ENCODE results near the gene C2orf76.

Gene C2orf76

DNA sequence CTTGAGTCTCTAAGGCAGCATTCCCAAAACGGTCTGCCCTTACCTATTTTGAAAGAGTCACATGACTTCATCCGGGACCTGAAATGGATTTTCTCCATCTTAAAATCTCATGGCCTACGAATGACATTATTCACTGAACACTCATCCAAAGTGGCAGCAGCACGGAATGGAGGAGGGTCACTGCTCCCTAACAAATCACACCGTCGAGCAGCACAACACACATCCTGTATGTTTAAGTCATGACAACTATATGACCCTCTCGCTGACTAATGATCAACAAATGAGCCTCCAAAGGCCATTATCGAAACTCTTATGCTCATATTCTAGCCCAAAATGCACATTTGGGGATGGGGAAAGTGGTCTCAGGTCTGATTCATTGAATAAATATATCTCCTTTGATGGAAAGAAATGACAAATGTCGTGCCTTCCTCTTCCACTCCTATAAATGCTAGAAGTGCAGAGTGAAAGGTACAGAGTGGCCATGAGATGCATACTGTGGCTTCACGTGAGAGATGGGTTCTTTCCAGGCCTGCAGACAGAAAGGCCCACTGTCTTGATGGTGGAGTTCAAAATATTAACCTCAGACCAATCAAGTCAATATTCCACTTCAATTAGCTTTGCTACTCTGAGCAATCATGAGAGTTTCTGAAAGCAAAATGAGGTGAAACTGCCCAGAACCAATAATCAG is 70.8 kb downstream of the C2orf76 start:
- DNase-seq (ENCODE audit: low read depth in 1 of 2, low spot score in 1 of 2), result no peak
- no peak overlapping the region for H3K27ac ChIP-seq (replicated peaks)
- TF ChIP-seq, protein P1, sequence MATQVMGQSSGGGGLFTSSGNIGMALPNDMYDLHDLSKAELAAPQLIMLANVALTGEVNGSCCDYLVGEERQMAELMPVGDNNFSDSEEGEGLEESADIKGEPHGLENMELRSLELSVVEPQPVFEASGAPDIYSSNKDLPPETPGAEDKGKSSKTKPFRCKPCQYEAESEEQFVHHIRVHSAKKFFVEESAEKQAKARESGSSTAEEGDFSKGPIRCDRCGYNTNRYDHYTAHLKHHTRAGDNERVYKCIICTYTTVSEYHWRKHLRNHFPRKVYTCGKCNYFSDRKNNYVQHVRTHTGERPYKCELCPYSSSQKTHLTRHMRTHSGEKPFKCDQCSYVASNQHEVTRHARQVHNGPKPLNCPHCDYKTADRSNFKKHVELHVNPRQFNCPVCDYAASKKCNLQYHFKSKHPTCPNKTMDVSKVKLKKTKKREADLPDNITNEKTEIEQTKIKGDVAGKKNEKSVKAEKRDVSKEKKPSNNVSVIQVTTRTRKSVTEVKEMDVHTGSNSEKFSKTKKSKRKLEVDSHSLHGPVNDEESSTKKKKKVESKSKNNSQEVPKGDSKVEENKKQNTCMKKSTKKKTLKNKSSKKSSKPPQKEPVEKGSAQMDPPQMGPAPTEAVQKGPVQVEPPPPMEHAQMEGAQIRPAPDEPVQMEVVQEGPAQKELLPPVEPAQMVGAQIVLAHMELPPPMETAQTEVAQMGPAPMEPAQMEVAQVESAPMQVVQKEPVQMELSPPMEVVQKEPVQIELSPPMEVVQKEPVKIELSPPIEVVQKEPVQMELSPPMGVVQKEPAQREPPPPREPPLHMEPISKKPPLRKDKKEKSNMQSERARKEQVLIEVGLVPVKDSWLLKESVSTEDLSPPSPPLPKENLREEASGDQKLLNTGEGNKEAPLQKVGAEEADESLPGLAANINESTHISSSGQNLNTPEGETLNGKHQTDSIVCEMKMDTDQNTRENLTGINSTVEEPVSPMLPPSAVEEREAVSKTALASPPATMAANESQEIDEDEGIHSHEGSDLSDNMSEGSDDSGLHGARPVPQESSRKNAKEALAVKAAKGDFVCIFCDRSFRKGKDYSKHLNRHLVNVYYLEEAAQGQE (IDR thresholded peaks at IDR 0.05; ENCODE audit: insufficient replicate concordance, low read depth), result no peak
- no peak for TF ChIP-seq GABPA (IDR thresholded peaks at IDR 0.05; ENCODE audit: low read depth)
- TF ChIP-seq POLR2AphosphoS5 (IDR thresholded peaks at IDR 0.05; ENCODE audit: low read depth), result no peak
- TF ChIP-seq, protein P2, sequence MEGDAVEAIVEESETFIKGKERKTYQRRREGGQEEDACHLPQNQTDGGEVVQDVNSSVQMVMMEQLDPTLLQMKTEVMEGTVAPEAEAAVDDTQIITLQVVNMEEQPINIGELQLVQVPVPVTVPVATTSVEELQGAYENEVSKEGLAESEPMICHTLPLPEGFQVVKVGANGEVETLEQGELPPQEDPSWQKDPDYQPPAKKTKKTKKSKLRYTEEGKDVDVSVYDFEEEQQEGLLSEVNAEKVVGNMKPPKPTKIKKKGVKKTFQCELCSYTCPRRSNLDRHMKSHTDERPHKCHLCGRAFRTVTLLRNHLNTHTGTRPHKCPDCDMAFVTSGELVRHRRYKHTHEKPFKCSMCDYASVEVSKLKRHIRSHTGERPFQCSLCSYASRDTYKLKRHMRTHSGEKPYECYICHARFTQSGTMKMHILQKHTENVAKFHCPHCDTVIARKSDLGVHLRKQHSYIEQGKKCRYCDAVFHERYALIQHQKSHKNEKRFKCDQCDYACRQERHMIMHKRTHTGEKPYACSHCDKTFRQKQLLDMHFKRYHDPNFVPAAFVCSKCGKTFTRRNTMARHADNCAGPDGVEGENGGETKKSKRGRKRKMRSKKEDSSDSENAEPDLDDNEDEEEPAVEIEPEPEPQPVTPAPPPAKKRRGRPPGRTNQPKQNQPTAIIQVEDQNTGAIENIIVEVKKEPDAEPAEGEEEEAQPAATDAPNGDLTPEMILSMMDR (IDR thresholded peaks at IDR 0.05; ENCODE audit: insufficient read depth, low read length), result no peak
- no peak for TF ChIP-seq SPI1 (IDR thresholded peaks at IDR 0.05; ENCODE audit: borderline replicate concordance, low read depth)
- H3K4me3 ChIP-seq (replicated peaks; ENCODE audit: insufficient read depth, low read length), result no peak overlapping the region
- H3K27me3 ChIP-seq (ENCODE audit: insufficient read depth, poor library complexity, severe bottlenecking), result no peaks in the 10 kb centered on the region

DNA sequence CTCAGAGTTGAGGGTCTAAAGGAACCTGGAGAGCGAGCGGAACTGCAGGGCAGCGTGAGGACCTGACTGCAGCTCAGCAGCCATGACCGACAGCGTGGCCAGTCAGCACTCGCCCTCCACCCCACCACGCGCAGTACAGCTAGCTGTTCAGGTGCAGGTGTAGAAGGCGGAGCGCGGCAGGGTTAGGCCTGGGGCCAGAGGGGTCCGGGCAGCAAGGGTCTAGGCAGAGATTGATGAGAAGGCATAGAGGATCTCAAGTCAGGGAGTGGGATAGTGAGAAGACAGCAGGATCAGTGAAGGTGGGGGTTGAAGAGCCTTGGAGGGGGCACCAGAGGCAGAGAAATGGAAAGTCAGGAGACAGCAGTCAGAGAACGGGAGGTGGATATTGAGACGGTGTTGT is 72.0 kb downstream of the C2orf76 start:
- Histone ChIP-seq H3K4me3 (replicated peaks; ENCODE audit: insufficient read depth, low read length) (no peak overlapping the region), H3K27ac (replicated peaks) (no peak overlapping the region), H3K27me3 (ENCODE audit: insufficient read depth, poor library complexity, severe bottlenecking) (no peaks in the 10 kb centered on the region)
- TF ChIP-seq SPI1 (IDR thresholded peaks at IDR 0.05; ENCODE audit: borderline replicate concordance, low read depth), result no peak
- TF ChIP-seq GABPA (IDR thresholded peaks at IDR 0.05; ENCODE audit: low read depth), result no peak
- TF ChIP-seq POLR2AphosphoS5 (IDR thresholded peaks at IDR 0.05; ENCODE audit: low read depth), result no peak
- TF ChIP-seq, protein P2 (IDR thresholded peaks at IDR 0.05; ENCODE audit: insufficient read depth, low read length), result no peak
- TF ChIP-seq, protein P1 (IDR thresholded peaks at IDR 0.05; ENCODE audit: insufficient replicate concordance, low read depth), result no peak
- DNase-seq (ENCODE audit: low read depth in 1 of 2, low spot score in 1 of 2), result no peak

DNA sequence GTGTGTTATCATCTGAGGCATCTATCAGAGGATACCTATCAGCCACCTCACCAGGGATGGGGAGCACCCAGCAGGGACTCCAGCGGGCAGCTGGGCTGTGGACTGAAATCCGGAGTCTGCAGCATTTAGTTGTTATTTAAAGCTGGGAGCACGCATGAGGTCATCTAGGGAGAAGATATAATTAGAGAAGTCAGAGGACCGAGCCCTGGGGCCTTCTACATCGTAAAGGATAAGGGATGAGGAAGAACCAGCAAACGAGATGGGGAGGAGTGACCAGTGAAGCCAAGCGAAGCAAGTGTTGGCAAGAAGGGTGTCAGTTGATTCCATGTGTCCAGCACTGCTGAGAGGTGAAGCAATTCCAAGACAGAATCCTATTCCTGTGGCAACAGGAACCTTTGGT is 72.7 kb downstream of the C2orf76 start:
- H3K27ac ChIP-seq (replicated peaks), result no peak overlapping the region
- DNase-seq (ENCODE audit: low read depth in 1 of 2, low spot score in 1 of 2), result no peak
- no peak overlapping the region for H3K4me3 ChIP-seq (replicated peaks; ENCODE audit: insufficient read depth, low read length)
- no peak for TF ChIP-seq GABPA (IDR thresholded peaks at IDR 0.05; ENCODE audit: low read depth)
- TF ChIP-seq SPI1 (IDR thresholded peaks at IDR 0.05; ENCODE audit: borderline replicate concordance, low read depth), result no peak
- TF ChIP-seq, protein P1 (IDR thresholded peaks at IDR 0.05; ENCODE audit: insufficient replicate concordance, low read depth), result no peak
- TF ChIP-seq, protein P2 (IDR thresholded peaks at IDR 0.05; ENCODE audit: insufficient read depth, low read length), result no peak
- TF ChIP-seq POLR2AphosphoS5 (IDR thresholded peaks at IDR 0.05; ENCODE audit: low read depth), result no peak
- H3K27me3 ChIP-seq (ENCODE audit: insufficient read depth, poor library complexity, severe bottlenecking), result no peaks in the 10 kb centered on the region
